PC-9 (cell line): ENCODE measurements around the gene UBIAD1.

Experiments used
- EZH2 ChIP-seq: fragments of 200-600 bp; sonication (generic); IDR thresholded peaks from 2 replicates; pipeline ENCODE4 v1.8.0; 2017; ENCODE audit warnings: antibody characterized with exemption, low read depth
- TF ChIP-seq, protein P1 (sequence below): fragments of 200-600 bp; sonication (generic); conservative IDR thresholded peaks from 2 replicates; pipeline ENCODE4 v1.6.1; 2017; ENCODE audit warnings: mixed run types, antibody characterized with exemption, mild to moderate bottlenecking, moderate library complexity

DNA sequence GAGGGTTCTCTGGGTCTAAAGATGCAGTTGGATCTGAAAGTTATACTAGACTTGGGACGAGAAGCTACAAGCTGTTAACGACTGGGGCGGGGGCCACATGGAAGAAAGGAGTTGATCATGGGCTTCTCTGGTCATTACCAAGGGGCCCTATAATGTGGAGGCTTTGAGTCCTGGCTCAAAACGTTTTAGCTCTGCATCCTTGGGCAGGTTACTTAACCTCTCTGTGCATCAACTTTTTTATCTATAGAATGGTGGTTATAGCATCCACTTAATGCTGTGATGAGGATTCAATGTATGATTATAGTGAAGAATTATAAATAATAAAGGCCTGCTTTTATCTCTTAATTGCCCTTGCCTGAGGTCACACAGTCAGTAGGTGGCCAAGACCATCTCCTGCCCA is 53.1 kb downstream of the UBIAD1 start:
- TF ChIP-seq, protein P1, sequence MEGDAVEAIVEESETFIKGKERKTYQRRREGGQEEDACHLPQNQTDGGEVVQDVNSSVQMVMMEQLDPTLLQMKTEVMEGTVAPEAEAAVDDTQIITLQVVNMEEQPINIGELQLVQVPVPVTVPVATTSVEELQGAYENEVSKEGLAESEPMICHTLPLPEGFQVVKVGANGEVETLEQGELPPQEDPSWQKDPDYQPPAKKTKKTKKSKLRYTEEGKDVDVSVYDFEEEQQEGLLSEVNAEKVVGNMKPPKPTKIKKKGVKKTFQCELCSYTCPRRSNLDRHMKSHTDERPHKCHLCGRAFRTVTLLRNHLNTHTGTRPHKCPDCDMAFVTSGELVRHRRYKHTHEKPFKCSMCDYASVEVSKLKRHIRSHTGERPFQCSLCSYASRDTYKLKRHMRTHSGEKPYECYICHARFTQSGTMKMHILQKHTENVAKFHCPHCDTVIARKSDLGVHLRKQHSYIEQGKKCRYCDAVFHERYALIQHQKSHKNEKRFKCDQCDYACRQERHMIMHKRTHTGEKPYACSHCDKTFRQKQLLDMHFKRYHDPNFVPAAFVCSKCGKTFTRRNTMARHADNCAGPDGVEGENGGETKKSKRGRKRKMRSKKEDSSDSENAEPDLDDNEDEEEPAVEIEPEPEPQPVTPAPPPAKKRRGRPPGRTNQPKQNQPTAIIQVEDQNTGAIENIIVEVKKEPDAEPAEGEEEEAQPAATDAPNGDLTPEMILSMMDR: no peak
- TF ChIP-seq EZH2: no peak
